Measurements from ENCODE around the gene FCRL6.

GRCh38 chr1:159798893-159799292 lies 3.3 kb upstream of the FCRL6 start:
- peak; percentile 79 for TF ChIP-seq CTCF (IDR thresholded peaks at IDR 0.05)
- no peak for TF ChIP-seq EZH2 (IDR thresholded peaks at IDR 0.05)
- TF ChIP-seq EZH2phosphoT487 (IDR thresholded peaks at IDR 0.05), result no peak
